ENCODE results near the gene ERC1. TPM values are rescaled to one million over a fixed set of nuclear protein-coding genes. Genes with fewer than 3 reads are reported as not detected.

ERC1 gene
- polyA plus RNA-seq, 1 donor from 2014 or later, result 7.1 TPM

- TF ChIP-seq POLR2AphosphoS5 (IDR thresholded peaks at IDR 0.05) (no peak), EP300 (conservative IDR thresholded peaks at IDR 0.05; ENCODE audit: poor library complexity, severe bottlenecking) (no peak), RAD21 (conservative IDR thresholded peaks at IDR 0.05) (no peak), EZH2 (IDR thresholded peaks at IDR 0.05; ENCODE audit: borderline replicate concordance, insufficient read depth, low read length, poor library complexity, severe bottlenecking) (no peak), SMC3 (conservative IDR thresholded peaks at IDR 0.05; ENCODE audit: poor library complexity) (no peak)
- TF ChIP-seq, protein P1, sequence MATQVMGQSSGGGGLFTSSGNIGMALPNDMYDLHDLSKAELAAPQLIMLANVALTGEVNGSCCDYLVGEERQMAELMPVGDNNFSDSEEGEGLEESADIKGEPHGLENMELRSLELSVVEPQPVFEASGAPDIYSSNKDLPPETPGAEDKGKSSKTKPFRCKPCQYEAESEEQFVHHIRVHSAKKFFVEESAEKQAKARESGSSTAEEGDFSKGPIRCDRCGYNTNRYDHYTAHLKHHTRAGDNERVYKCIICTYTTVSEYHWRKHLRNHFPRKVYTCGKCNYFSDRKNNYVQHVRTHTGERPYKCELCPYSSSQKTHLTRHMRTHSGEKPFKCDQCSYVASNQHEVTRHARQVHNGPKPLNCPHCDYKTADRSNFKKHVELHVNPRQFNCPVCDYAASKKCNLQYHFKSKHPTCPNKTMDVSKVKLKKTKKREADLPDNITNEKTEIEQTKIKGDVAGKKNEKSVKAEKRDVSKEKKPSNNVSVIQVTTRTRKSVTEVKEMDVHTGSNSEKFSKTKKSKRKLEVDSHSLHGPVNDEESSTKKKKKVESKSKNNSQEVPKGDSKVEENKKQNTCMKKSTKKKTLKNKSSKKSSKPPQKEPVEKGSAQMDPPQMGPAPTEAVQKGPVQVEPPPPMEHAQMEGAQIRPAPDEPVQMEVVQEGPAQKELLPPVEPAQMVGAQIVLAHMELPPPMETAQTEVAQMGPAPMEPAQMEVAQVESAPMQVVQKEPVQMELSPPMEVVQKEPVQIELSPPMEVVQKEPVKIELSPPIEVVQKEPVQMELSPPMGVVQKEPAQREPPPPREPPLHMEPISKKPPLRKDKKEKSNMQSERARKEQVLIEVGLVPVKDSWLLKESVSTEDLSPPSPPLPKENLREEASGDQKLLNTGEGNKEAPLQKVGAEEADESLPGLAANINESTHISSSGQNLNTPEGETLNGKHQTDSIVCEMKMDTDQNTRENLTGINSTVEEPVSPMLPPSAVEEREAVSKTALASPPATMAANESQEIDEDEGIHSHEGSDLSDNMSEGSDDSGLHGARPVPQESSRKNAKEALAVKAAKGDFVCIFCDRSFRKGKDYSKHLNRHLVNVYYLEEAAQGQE (IDR thresholded peaks at IDR 0.05; ENCODE audit: borderline replicate concordance), result no peak
- TF ChIP-seq, protein P2, sequence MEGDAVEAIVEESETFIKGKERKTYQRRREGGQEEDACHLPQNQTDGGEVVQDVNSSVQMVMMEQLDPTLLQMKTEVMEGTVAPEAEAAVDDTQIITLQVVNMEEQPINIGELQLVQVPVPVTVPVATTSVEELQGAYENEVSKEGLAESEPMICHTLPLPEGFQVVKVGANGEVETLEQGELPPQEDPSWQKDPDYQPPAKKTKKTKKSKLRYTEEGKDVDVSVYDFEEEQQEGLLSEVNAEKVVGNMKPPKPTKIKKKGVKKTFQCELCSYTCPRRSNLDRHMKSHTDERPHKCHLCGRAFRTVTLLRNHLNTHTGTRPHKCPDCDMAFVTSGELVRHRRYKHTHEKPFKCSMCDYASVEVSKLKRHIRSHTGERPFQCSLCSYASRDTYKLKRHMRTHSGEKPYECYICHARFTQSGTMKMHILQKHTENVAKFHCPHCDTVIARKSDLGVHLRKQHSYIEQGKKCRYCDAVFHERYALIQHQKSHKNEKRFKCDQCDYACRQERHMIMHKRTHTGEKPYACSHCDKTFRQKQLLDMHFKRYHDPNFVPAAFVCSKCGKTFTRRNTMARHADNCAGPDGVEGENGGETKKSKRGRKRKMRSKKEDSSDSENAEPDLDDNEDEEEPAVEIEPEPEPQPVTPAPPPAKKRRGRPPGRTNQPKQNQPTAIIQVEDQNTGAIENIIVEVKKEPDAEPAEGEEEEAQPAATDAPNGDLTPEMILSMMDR (IDR thresholded peaks at IDR 0.05; ENCODE audit: poor library complexity, severe bottlenecking), result no peak
Observed at GRCh38 chr12:1517734-1518525, 526.9 kb downstream of the ERC1 start.

GRCh38 chr12:1518591-1519516 lies 527.8 kb downstream of the ERC1 start:
- Histone ChIP-seq H3K27me3 (ENCODE audit: insufficient read depth, low read depth, low read length) (no peaks in the 10 kb centered on the region), H3K9ac (ENCODE audit: low read length) (no peak overlapping the region), H3K9me2 (ENCODE audit: insufficient read depth, low read length) (no peaks in the 10 kb centered on the region), H3K27ac (ENCODE audit: low read length) (no peak overlapping the region), H3K36me3 (ENCODE audit: insufficient read depth, low read length) (no peaks in the 10 kb centered on the region), H3K79me2 (replicated peaks; ENCODE audit: insufficient read depth, low read length) (no peaks in the 10 kb centered on the region), H2AFZ (ENCODE audit: low read depth, low read length) (no peak overlapping the region), H3K4me3 (ENCODE audit: low read length) (no peak overlapping the region), H3F3A (ENCODE audit: insufficient read depth, low read length, poor library complexity, severe bottlenecking) (no peaks in the 10 kb centered on the region), H4K20me1 (ENCODE audit: insufficient read depth) (no peaks in the 10 kb centered on the region), H3K4me2 (ENCODE audit: low read length) (no peak overlapping the region), H3K9me3 (ENCODE audit: low read length) (peaks cover 5% of the 10 kb centered on the region)
- no peak for TF ChIP-seq POLR2AphosphoS5 (IDR thresholded peaks at IDR 0.05)
- no peak for TF ChIP-seq SMC3 (conservative IDR thresholded peaks at IDR 0.05; ENCODE audit: poor library complexity)
- TF ChIP-seq TAF1 (IDR thresholded peaks at IDR 0.05; ENCODE audit: low read depth), result no peak
- no peak for TF ChIP-seq MXI1 (conservative IDR thresholded peaks at IDR 0.05; ENCODE audit: poor library complexity, severe bottlenecking)
- TF ChIP-seq, protein P2 (IDR thresholded peaks at IDR 0.05; ENCODE audit: poor library complexity, severe bottlenecking), result no peak
- TF ChIP-seq EP300 (conservative IDR thresholded peaks at IDR 0.05; ENCODE audit: poor library complexity, severe bottlenecking), result no peak
- TF ChIP-seq, protein P1 (IDR thresholded peaks at IDR 0.05; ENCODE audit: borderline replicate concordance), result no peak
- TF ChIP-seq EZH2 (IDR thresholded peaks at IDR 0.05; ENCODE audit: borderline replicate concordance, insufficient read depth, low read length, poor library complexity, severe bottlenecking), result no peak
- TF ChIP-seq RAD21 (conservative IDR thresholded peaks at IDR 0.05), result no peak

More at GRCh38 chr12:1517734-1518525, 526.9 kb downstream of the ERC1 start:
- H3K36me3 ChIP-seq (ENCODE audit: insufficient read depth, low read length), result no peaks in the 10 kb centered on the region
- no peaks in the 10 kb centered on the region for H3F3A ChIP-seq (ENCODE audit: insufficient read depth, low read length, poor library complexity, severe bottlenecking)
- H2AFZ ChIP-seq (ENCODE audit: low read depth, low read length), result no peak overlapping the region
- no peaks in the 10 kb centered on the region for H4K20me1 ChIP-seq (ENCODE audit: insufficient read depth)
- H3K9me3 ChIP-seq (ENCODE audit: low read length), result peaks cover 5% of the 10 kb centered on the region
- no peaks in the 10 kb centered on the region for H3K27me3 ChIP-seq (ENCODE audit: insufficient read depth, low read depth, low read length)
- H3K79me2 ChIP-seq (replicated peaks; ENCODE audit: insufficient read depth, low read length), result no peaks in the 10 kb centered on the region
- no peak overlapping the region for H3K4me3 ChIP-seq (ENCODE audit: low read length)
- H3K27ac ChIP-seq (ENCODE audit: low read length), result no peak overlapping the region
- no peak overlapping the region for H3K4me2 ChIP-seq (ENCODE audit: low read length)
- no peaks in the 10 kb centered on the region for H3K9me2 ChIP-seq (ENCODE audit: insufficient read depth, low read length)
- H3K9ac ChIP-seq (ENCODE audit: low read length), result no peak overlapping the region

Data from neural cell (in vitro differentiated cells).